GM18508 (cell line): ENCODE results near the gene NAB2.
"Not testable (repeated sequence)": the region's sequence is repeated elsewhere in the genome, so short reads cannot be mapped to it uniquely, and the experiment has no call there.

Source experiments
- ATAC-seq: cut with Tn5 transposase; IDR thresholded peaks from one replicate; pipeline ENCODE4 v1.9.1; 2021; ENCODE audit warnings: moderate number of reproducible peaks; ENCODE audit not compliant: insufficient read depth, unreplicated experiment

NAB2 gene

DNA sequence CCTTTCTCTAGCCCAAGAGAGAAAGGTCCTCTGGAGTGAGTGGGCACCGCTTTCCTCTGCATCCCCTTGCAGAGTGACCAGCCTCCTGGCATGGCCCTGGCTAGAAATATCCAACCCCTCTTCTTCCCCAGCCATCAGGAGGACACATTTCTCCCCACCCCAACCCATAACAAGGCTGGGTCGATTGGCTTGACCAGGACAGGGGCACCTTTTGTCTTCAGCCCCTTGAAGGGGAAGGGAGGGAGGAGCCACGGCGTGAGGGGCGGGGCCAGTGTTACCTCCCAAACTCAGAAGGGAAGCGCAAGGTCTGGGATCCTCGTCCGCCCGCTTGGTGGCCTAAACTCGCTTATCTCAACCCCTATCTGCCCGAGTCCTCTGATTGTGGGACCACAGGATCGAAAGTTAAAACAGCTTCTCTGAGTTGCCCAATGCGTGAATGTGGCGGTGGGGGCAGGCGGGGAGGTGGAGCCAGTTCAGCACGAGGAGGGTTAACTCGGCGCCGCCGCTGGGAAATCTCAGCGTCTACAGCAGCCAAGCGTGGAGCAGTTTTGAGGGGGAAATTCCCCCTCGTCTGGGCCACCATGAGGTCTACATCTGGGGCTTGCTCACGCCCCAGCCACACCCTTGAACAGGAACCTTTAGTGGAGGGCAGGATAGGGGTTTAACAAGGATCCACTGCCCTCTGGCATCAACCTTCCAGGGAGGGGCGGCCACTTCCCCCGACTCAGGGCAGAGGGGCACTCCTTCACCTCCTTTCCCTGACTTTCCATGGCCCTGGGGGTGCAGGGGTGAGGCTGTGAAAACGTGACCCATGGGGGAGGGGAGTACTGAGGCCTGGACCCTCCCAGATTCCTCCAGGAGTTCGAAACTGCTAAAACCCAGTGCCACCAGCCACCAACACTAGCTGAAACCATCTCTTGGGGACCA lies 21.5 kb downstream of the NAB2 start:
- no peak for ATAC-seq

DNA sequence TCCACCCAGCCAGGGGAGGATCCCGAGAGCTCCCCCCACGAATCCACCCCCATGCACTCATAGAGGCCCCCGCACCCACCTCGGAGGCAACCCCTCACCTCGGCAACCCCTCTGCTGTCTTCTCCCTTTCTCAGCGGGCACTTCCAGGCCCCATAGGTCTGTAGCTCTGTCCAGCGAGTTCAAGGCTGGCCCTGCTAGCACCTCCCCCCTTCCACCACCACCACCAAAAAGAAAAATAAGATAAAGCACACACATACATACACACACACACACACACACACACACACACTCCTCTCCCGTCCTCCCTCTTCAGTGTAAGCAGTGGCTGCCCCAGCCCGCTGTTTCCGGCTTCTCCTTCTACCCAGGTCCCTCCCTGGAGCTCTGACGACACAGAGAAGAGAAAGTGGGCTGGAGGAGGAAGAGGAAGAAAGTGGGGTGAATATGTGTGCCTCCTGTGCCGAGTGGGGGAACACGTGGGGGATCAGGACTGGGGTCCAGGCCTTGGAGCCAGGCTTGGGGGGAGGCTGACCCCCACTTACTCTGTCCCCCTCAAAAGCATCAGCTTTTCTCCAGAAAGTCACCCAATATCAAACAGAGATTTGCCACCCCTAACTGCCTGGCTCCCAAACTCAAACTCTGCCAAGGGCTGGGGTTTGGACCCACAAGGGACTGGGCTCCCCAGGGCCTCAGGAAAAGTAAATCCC lies 22.3 kb downstream of the NAB2 start, which contains the start of gene STAT6:
TSS of gene STAT6 (minus strand) at position 332 of the 704 bp plus-strand sequence. CDS start 3,084 bp downstream, outside the sequence.
- ATAC-seq: no peak

DNA sequence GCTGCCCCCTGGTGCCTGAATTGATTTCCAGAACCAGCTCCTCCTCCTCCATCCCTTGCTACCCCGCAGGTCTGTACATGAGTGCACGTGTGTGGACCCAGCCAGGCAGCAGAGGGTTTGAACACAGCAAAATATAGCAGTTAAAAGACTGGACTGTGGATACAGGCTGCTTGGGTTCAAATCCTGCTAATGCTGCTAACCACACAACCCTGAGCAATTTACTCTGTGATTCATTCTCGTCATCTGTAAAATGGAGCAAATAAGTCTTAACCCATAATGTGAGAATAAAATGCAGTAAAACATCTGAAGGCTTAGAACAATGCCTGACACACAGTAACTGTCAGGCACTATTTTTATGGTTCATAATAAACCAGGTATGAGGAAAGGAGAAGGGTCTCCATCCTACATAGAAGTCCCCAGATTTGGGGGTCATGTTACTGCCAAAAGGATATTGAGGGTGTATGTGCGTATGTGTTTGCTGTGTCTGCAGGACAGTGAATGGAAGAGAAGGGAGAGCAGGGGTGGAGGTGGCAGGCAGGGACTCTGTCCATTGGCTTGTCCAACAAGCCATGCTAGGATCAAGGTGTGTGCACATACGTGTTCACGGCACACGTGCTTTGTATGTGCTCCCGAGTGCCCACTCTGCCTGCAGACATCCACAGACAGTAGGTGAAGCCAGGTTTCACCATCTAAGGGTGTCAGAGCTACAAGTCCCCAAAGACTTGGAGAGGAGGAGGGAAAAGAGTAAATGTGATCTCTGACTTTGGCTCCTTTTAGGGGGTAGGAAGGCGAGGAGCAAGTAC lies 23.8 kb downstream of the NAB2 start:
- no peak for ATAC-seq

DNA sequence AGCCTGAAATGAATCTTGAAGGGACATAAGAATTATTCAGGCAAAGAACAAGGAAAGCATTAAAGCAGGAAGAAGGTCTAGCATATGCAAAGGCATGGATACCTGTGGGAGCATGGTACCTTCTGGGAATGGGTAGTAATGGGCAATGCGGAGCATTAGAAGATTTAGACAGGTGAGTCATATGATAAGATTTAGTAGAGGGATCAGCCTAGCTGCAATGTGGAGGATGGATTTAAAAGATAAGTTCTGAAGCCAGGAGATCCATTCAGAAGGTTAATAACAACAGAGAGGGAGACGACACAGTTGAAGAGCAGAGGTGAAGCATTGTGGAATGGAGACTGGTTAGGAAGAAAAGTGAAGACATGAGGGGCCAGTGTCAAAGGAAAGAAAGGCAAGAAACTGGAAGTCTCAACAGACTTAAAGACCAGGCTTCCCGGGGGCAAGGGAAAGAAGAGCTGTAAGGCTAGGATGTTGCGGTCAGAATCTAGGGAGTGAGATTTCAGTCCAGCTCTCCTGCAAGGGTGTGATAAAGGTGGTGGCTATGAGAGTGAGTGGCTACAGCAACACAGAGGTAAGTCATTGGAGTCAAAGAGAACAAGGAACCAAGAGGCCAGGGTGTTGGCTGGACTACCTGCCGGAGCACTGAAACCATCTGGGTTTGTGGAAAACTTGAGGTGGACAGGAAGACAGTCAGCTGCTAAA lies 27.8 kb downstream of the NAB2 start:
- ATAC-seq: no peak

DNA sequence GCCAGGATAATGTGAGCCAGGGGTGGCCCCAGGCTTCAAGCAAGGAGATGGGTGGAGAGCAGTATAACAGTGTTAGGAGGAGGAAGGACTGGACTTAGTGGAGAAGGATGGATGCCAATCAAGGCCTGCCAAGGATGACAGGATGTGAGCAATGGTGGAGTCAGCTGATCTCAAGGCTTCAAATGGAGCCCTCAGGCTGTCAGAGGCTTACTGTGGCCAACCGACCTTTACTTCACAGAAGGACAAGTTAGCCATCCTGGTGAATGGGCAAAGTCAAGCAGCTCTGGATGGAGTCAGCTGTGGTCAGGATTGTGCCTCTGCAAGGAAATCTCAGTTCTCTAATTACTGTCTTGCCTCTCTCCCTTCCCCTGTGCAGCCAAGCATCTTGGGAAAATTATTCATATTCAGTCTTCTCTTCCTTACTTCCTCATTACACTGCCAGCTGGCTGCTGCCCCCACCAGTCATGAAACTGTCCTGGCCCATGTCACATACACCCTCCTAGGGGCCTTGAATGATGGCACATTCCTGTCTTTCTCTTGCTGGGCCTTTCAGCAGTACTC lies 29.9 kb downstream of the NAB2 start:
- ATAC-seq: no peak

DNA sequence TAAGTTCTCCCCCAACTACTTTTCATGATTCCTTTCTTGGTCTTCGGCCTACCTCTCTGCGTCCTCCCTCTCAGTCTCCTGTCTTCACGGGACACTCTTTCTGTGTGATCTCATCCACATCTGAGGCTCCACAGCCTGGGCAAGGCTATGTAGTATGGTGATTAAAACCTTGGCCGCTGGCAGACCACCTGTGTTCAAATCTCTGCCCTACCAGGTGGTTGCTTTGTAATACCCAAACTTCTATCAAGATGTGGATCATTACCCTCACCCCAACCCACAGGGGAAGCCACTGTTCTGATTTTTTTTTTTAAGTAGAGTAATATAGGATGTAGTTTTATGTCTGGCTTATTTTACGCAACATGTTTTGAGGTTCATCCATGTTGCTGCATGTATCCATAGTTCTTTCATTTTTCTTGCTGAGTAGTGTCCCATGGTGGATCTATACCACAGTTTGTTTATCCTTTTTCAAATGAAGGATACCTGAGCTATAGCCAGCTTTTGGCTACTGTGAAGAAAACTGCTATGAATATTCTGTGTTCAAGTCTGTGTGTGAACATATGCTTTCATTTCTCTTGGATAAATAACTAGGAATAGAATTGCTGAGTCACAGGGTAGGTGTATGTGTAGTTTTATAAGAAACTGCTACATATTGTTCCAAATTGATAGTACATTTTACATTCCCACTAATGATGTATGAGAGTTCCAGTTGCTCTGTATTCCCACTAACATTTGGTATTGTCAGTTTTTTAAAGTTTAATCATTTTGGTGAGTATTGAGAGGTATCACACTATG lies 30.6 kb downstream of the NAB2 start:
- ATAC-seq: no peak

DNA sequence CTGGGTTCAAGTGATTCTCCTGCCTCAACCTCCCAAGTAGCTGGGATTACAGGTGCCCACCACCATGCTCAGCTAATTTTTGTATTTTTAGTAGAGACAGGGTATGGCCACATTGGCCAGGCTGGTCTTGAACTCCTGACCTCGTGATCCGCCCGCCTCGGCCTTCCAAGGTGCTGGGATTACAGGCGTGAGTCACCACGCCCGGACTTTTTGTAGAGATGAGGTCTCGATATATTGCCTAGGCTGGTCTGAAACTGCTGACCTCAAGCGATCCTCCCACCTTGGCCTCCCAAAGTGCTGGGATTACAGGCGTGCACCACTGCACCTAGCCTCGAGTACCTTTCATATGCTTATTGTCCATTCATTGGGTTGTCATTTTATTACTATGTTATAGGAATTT lies 31.8 kb downstream of the NAB2 start:
- ATAC-seq: not testable (repeated sequence)

DNA sequence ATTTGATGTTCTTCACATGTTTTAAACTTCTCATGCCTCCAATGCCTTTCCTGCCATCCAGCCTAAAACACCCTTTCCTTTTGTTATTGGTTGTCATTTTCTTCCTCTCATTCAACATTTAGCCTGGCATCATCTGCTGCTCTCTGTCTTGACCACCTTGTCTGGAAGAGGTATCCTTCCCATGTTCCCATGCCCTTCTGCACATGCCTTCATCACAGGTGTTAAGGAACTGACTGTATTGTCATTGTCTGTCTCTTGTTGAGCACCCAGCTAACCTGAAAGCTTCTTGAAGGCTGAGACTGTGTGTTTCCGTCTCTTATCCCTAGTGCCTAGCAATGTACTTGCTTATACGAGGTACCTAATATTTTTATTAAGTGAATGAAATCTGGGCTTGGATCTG lies 34.9 kb downstream of the NAB2 start:
- no peak for ATAC-seq

DNA sequence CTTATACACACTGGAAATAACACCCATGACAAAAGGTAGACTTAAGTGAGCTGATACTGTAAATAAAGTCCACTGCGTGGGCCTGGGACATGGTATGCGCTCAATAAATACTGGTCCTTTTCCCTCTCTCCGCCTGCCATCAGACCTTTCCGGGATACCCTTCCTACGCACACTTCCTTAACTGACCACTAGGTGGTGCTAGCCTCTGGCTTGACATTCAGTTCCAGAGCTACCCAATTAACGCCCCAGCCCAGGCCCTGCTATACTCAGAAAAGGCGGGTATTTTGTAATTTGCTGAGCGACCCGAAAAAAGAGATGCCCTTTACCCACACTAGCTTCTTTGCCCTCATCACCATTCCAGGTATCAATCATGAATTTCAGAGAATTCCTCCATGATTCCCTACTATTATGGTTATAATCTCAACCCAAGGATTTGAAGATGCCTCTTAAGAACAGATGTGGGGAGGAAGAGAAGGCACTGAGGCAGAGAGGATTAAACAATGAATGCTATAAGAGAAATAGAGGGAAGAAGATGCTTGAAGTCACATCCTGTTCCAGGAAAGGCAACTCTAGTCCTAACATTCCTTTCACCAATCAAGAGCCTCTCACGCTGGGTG lies 35.5 kb downstream of the NAB2 start:
- ATAC-seq: no peak

DNA sequence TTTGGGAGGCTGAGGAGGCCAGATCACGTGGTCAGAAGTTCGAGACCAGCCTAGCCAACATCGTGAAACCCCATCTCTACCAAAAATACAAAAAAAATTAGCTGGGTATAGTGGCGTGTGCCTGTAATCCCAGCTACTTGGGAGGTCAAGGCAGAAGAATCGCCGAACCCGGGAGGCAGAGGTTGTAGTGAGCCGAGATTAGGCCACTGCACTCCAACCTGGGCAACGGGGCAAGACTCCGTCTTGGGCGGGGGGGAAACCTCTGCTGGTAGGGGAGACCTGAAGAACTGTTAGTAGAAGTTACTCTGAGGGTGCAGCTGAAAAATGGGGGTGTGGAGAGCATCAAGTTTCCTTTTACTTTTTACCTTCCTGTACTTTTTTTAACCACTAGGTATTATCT lies 37.1 kb downstream of the NAB2 start:
- no peak for ATAC-seq

DNA sequence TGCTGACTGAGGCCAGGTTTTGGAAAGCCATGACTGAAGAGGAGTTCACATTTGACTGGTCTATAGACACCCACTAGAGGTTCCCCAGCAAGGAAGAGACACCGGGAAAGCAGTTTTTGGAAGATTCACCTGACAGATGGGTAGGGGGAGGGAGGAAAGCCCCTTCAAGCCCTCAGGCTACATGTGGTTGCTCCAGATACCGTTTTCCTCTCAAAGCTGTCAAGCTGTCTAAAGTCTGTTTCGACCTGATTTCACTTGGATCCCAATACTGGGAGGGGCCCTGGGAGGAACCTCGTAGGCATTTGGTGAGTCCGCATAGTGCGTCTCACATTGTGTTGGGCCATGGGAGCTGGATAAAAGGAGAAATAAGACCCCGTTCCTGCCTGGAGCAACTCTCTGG lies 37.6 kb downstream of the NAB2 start:
- no peak for ATAC-seq

DNA sequence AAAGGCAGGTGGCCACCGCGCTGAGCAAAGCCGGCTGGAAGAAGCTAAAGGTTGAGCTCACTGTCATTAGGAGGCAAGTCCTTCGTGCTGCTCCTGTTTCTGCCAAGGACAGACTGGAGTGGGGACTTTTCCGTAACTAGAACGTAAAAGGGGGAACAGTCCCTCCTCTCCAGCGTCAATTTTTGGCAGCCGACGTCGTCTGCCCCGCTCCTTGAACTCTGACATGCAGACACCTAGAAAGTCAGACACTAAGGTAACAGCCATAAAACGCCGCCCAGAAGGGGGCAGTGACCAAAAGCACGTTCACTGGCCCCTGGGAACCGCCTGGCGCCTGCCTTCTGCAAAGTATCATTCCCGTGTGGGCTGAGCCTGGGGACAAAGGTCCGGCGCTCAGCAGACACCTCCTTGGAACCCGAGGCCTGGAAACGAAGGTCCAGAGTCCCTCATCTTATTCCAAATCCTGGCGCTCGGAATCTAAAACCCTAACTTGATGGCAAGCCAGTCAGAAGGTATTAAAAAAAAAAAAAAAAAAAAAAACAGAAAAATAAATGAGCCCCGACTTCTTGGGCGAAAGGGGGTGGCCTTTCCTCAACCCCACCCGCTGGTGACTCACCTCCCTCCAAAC lies 38.3 kb downstream of the NAB2 start:
- no peak for ATAC-seq

DNA sequence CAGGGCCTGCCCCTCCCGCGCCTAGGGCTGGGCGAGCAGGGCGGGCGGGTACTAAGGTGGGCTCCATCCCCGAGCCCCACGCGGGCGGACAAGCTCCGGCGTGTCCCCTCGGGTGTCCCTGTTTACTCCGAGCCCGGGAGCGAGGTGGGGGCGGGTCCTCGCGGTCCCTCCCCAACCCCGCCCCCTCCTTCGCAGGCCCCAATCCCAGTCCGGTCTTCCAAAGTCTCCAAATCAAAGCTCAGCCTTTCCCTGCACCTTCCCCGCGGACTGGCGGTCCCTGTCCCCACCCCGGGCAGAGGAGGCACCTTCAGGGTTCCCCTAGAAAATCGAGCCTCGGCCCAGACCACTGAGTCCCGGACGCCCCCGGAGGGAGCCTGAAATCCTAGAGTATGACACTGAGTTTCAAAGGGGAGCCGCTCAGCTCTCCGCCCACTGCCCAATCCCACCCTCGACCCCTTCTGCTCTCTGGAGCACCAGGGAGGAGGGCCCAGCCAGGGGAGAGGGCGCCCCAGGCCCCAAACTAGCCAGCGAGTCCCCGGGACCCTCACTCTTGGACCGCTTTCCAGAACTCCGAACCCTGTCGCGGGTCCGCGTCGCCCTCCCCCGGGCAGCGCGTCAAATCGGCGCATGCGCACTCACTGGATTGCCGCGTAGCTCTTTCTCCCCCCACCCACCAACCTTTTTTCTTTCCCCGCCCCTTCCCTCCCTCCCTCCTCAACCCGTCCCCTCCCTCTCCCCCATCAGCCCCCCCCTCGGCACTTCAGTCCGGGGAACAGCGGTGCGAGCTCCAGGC lies 39.0 kb downstream of the NAB2 start, which contains the start of gene LRP1:
TSS of gene LRP1 (plus strand) at position 758 of the 793 bp plus-strand sequence. CDS start 482 bp downstream, outside the sequence.
- no peak for ATAC-seq

DNA sequence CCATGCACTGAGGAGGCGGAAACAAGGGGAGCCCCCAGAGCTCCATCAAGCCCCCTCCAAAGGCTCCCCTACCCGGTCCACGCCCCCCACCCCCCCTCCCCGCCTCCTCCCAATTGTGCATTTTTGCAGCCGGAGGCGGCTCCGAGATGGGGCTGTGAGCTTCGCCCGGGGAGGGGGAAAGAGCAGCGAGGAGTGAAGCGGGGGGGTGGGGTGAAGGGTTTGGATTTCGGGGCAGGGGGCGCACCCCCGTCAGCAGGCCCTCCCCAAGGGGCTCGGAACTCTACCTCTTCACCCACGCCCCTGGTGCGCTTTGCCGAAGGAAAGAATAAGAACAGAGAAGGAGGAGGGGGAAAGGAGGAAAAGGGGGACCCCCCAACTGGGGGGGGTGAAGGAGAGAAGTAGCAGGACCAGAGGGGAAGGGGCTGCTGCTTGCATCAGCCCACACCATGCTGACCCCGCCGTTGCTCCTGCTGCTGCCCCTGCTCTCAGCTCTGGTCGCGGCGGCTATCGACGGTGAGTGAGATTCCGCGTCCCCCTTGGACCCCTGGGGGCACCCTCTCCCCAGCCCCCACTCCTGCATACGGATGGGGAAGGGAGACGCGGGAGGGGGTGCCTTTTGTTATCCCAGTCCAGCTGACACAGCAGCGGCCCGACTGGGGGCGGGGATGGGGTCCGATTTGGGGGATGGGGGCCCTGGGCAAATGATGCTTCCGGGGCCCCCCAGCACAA lies 39.8 kb downstream of the NAB2 start:
- ATAC-seq: no peak

DNA sequence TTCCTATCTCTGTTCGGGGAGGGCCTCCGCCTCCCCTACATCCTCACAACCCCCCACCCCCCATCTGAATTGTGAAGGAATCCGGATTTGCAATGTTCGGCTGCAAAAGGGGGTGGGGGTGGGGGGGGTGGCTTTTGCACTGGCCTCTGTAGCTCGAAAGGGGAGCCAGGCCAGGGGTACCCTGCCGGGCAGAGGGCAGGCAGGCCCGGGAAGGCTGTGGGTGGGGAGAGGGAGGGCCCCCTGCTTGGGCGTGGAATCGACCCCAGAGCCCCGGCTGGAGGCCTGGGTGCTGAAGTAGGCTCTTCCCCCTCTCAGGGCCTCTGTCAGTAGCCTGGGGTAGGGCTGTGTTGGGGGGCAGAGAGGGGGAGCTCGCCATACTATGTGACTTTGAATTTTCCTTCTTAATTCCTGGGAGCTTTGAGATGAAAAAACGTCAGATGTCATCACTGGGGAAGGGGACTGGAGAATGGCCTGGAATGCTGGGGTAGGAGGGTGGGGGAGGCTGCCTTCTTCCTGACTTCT lies 40.5 kb downstream of the NAB2 start:
- ATAC-seq: no peak

DNA sequence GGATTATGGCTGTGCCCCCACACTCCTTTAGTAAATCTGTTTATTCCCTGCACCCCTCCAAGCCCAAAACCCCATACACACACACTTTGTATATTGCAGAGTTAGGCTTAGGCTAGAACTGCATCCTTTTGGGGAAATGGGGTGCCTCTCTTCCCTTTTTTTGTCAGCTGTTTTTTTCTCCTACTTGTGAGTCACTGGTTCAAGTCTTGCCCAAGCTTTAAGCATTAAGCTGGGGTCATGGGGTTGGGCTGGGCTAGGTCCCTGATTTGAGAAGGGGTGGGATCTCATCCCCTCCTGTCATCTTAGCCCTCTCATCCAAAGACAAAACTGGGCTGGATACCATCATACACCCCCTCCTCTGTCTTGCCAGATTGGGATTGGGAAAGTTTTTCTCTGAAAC lies 41.0 kb downstream of the NAB2 start:
- no peak for ATAC-seq
